Subcutaneous abdominal adipose tissue (tissue), 5 donors: Measurements from ENCODE around the gene DPF1.

ENCODE experiments used
- H3K27ac ChIP-seq: one replicate; pipeline ENCODE4 v1.7.0; 2013; ENCODE audit warnings: low read depth, mild to moderate bottlenecking, inconsistent platforms, low read length, moderate library complexity
- H3K27me3 ChIP-seq, 5 donors: one replicate each; pipeline ENCODE4 v1.7.0; 2013; ENCODE audit warnings: low read length in 5 of 5, inconsistent platforms in 1 of 5; ENCODE audit not compliant: control insufficient read depth in 5 of 5, insufficient read depth in 4 of 5
- H3K36me3 ChIP-seq, 5 donors: one replicate each; pipeline ENCODE4 v1.7.0; 2013; ENCODE audit warnings: low read length in 5 of 5; ENCODE audit not compliant: control insufficient read depth in 5 of 5, insufficient read depth in 5 of 5
- H3K4me1 ChIP-seq, 5 donors: one replicate each; pipeline ENCODE4 v1.7.0; 2013; ENCODE audit warnings: low read length in 5 of 5, mild to moderate bottlenecking in 3 of 5, moderate library complexity in 1 of 5; ENCODE audit not compliant: control insufficient read depth in 5 of 5, insufficient read depth in 5 of 5
- H3K4me3 ChIP-seq, 5 donors: one replicate each; pipeline ENCODE4 v1.7.0; 2013; ENCODE audit warnings: low read length in 5 of 5, low read depth in 1 of 5
- H3K9ac ChIP-seq, 5 donors: one replicate each; pipeline ENCODE4 v1.7.0; 2013; ENCODE audit warnings: low read length in 5 of 5, mild to moderate bottlenecking in 4 of 5, moderate library complexity in 3 of 5
- H3K9me3 ChIP-seq, 5 donors: one replicate each; pipeline ENCODE4 v1.7.0; 2013; ENCODE audit warnings: low read length in 5 of 5; ENCODE audit not compliant: control insufficient read depth in 5 of 5
- donor health status: healthy.
- donor health status: healthy.
- donor health status: healthy.
- donor health status: healthy.
- donor health status: healthy.

Gene DPF1

DNA sequence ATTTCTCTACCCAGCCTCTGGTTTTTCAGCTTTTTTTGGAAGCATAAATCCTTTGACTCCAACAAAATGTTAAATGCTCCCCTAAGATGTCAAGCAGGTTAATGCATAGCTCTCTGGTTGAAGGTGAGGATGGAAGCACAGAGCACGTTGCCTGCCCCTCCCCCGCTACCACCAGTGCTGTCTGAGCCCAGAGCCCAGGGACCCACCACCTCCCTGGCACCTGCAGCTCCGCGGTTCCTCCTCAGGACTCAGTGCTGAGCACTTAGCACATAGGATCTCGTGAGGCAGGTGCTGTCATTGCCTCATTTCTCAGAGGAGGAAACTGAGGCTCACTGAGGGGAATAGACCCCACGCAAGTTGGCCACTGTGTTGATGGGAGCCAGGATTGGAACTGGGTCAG, 48.6 kb downstream of the DPF1 start:
- Histone ChIP-seq H3K9me3 (peaks cover 4 to 14% (median 13%) of the 10 kb centered on the region in 5 donors), H3K4me3 (no peak overlapping the region), H3K9ac (no peak overlapping the region), H3K36me3 (peaks cover 0 to 8% (median 4%) of the 10 kb centered on the region in 5 donors), H3K4me1 (peaks cover 0 to 11% (median 3%) of the 10 kb centered on the region in 5 donors), H3K27ac (no peak overlapping the region), H3K27me3 (no peaks in the 10 kb centered on the region)

DNA sequence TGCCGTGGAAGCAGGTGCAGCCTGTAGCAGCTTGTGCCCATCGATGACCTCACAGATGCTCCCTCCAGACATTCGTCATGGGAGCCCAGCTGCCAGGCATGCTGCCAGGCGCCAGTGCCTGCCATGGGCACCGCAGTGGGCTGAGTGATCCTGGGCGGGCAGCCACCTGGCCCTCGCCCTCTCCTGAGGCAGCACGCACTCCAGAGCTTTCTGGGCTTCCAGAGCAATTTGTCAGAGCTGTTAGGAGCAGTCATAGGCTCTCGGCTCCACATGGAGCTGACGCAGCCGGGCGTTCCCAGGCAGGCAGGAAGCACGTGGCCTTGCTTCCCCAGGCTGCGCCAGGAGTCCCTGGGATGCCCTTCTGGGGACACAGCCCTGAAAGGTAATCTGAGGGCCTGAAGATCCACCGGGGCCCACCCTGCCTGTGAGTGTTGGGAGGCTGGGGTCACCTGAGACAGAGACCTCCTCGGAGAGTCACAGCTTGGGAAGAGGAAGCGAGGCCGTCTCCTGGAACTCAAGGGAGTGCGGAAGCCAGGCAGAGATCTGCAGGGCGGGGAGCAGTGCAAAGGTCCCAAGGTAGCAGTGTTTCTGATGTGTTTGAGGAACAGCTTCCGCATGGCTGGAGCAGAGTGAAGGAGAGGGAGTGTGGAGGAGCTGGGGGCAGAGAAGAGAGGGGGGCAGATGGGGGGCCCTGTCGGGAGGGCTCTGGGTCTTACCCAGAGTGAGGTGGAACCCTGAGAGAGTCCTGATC, 50.6 kb downstream of the DPF1 start:
- no peaks in the 10 kb centered on the region for H3K9me3 ChIP-seq
- H3K27ac ChIP-seq, result no peak overlapping the region
- H3K4me1 ChIP-seq, result peaks cover 0 to 11% (median 3%) of the 10 kb centered on the region in 5 donors
- no peak overlapping the region for H3K9ac ChIP-seq
- H3K36me3 ChIP-seq, result peaks cover 0 to 19% (median 8%) of the 10 kb centered on the region in 5 donors
- no peaks in the 10 kb centered on the region for H3K27me3 ChIP-seq
- no peak overlapping the region for H3K4me3 ChIP-seq

DNA sequence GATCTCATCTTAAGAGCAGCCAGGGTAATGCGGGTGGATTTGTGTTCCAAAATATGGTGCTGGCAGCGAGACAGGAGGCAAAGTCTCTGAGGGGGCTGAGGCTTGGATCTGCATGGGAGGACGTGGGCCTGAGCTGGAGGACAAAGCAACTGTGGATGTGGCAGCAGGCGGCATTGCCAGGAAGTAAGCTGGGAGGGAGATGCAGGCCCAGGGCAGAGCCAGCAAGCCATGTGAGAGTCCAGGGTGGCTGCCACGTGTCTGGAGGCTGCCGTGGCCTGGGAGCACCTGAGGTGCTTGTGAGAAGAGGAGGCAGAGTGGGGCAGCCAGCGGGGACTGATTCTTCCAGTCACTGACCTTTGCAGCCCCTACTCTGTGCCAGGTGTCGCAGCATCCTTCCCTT, 52.0 kb downstream of the DPF1 start:
- Histone ChIP-seq H3K27ac (no peak overlapping the region), H3K9ac (no peak overlapping the region), H3K4me1 (peaks cover 0 to 11% (median 3%) of the 10 kb centered on the region in 5 donors), H3K36me3 (peaks cover 0 to 32% (median 11%) of the 10 kb centered on the region in 5 donors), H3K4me3 (no peak overlapping the region), H3K27me3 (no peaks in the 10 kb centered on the region), H3K9me3 (no peaks in the 10 kb centered on the region)

DNA sequence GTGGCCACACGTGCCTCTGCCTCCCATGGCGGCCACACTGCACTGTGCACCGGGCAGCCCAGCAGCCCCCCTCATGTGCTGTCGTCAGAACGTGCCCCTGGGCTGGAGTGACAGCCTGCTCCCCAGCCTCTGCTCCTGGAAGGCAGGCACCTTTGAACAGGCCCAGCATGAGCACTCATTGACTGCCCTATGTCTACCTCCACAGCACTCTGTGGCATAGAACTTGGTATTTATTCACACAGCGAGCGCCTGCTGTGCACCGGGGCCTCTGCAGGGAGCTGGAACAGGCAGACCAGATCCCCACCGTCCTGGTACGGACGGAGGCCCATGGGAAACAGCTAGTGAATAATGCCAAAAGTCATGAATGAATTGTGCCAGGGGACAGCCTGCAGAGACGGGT, 53.7 kb downstream of the DPF1 start:
- peaks cover 0 to 45% (median 19%) of the 10 kb centered on the region in 5 donors for H3K36me3 ChIP-seq

DNA sequence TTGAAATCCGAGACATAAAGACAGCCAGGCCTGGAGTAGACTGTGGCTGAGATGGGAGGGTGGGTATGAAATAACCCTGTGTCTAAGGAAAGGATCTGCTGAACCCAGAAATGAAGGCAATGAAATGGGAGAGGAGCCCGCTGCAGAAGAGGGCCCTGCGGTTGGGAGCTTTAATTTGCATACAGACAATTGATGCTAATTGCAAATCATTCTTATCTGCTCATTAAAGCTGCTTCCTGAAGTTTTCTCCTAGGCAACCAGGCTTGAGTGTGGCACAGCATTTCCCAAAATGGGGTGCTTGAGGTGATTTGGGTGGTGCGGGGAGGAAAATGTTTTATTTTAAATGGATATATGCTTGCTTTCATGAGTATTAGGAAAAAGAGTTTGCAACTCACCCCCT, 55.4 kb downstream of the DPF1 start:
- Histone ChIP-seq H3K9ac (no peak overlapping the region), H3K27me3 (no peaks in the 10 kb centered on the region), H3K36me3 (peaks cover 0 to 60% (median 33%) of the 10 kb centered on the region in 5 donors), H3K9me3 (no peaks in the 10 kb centered on the region), H3K27ac (no peak overlapping the region), H3K4me3 (no peak overlapping the region), H3K4me1 (peaks cover 0 to 8% (median 3%) of the 10 kb centered on the region in 5 donors)

More for the DNA sequence above, 53.7 kb downstream of the DPF1 start:
- Histone ChIP-seq H3K4me3 (no peak overlapping the region), H3K9me3 (no peaks in the 10 kb centered on the region), H3K4me1 (peaks cover 0 to 11% (median 3%) of the 10 kb centered on the region in 5 donors), H3K27me3 (no peaks in the 10 kb centered on the region), H3K27ac (no peak overlapping the region), H3K9ac (peak overlapping the region in 1 of 5 donors; percentile 2)

DNA sequence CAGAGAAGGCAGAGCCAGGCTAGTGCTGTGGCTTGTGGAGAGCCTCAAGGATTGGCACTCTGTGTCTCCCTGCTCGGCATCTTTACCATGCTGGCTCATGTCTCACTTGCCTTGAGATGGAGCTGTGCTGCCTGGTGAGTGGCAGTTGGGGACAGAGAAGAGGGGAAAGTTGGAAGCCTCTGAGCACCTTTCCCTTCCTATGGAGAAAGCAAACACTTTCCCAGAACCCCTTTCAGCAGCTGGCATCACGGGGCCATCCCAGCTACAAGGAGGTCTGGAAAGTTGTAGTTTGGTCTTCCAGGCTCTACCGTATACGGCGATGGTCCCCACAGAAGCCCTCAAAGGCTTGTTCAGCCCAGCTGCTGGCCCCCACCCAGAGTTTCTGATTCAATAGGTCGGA, 58.7 kb downstream of the DPF1 start:
- H3K36me3 ChIP-seq, result peaks cover 0 to 71% (median 45%) of the 10 kb centered on the region in 5 donors
- no peak overlapping the region for H3K27ac ChIP-seq
- no peaks in the 10 kb centered on the region for H3K4me1 ChIP-seq

DNA sequence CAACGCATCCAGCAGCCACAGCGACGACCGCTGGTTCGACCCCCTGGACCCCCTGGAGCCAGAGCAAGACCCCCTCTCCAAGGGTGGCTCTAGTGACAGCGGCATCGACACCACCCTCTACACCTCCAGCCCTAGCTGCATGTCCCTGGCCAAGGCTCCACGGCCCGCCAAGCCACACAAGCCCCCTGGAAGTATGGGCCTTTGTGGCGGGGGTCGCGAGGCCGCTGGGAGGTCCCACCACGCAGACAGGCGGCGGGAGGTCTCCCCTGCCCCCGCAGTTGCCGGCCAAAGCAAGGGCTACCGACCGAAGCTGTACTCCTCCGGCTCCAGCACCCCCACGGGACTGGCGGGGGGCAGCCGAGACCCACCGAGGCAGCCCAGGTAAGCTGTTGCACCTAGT, 59.5 kb downstream of the DPF1 start:
- Histone ChIP-seq H3K27me3 (no peaks in the 10 kb centered on the region), H3K9me3 (peaks cover 3 to 12% (median 10%) of the 10 kb centered on the region in 5 donors), H3K36me3 (peaks cover 0 to 72% (median 45%) of the 10 kb centered on the region in 5 donors), H3K4me3 (no peak overlapping the region), H3K9ac (no peak overlapping the region), H3K4me1 (no peaks in the 10 kb centered on the region), H3K27ac (no peak overlapping the region)

More for the DNA sequence above, 58.7 kb downstream of the DPF1 start:
- Histone ChIP-seq H3K4me3 (no peak overlapping the region), H3K9ac (no peak overlapping the region), H3K9me3 (peaks cover 3 to 12% (median 10%) of the 10 kb centered on the region in 5 donors), H3K27me3 (no peaks in the 10 kb centered on the region)

DNA sequence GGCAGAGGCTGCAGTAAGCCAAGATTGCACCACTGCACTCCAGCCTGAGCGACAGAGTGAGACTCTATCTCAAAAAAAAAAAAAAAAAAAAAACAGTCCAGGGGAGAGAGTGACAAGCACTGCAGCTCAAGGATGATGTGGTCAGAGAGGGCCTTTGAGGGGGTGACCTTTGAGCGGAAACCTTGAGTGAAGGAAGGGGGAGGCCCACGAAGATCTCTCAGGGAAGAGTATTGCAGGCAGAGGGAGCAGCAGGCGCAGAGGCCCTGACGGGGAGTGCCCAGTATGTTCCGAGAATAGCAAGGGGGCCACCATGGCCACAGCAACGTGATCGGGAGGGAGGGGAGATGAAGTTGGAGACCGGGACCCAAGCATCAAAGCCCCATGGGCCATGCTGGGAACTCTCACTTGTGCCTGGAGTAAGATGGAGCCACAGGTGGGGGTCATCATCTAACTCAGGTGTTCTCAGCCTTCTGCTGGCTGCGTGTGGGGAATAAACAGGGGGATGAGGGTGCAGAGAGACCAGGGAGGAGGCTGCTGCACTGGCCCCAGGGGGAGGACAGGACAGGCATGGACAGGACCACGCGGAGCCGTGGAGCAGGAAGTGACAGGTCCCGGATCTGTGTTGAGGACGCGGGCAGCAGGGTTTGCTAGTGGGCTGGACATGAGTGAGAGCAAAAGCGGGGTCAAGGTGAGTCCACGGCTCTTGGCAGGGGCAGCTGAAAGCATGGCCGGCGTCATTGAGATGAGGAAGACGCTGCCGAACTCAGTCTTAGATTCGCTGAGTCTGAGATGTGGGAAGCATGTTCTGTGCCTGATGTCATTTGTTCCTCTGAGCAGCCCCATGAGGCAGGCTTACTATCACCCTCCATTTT, 60.4 kb downstream of the DPF1 start:
- Histone ChIP-seq H3K4me3 (no peak overlapping the region), H3K36me3 (peaks cover 0 to 72% (median 47%) of the 10 kb centered on the region in 5 donors)

DNA sequence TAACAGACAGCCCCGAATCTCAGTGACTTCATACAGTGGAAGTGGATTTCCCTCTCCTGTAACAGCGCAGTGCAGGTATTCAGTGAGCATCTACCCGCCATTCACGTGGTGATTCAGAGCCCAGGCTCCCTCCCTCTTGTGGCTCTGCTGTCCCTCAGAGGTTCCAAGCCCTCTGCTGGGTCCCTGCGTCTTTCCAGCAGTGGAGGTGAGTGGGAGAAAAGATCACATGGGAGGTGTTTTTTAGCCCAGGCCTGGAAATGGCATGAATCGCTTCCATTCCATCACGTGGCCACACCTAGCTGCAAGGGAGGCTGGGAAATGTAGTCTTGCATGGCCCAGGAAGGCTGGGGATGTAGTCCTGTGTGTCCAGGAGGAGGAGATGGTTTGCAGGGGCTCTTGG, 61.4 kb downstream of the DPF1 start:
- Histone ChIP-seq H3K4me3 (peak overlapping the region in 1 of 5 donors; percentile 11), H3K27ac (no peak overlapping the region), H3K36me3 (peaks cover 0 to 65% (median 47%) of the 10 kb centered on the region in 5 donors), H3K9me3 (peaks cover 3 to 12% (median 10%) of the 10 kb centered on the region in 5 donors), H3K9ac (no peak overlapping the region), H3K4me1 (no peaks in the 10 kb centered on the region), H3K27me3 (no peaks in the 10 kb centered on the region)

More for the DNA sequence above, 60.4 kb downstream of the DPF1 start:
- Histone ChIP-seq H3K9me3 (peaks cover 3 to 12% (median 10%) of the 10 kb centered on the region in 5 donors), H3K4me1 (no peaks in the 10 kb centered on the region), H3K27ac (no peak overlapping the region), H3K27me3 (no peaks in the 10 kb centered on the region), H3K9ac (no peak overlapping the region)

DNA sequence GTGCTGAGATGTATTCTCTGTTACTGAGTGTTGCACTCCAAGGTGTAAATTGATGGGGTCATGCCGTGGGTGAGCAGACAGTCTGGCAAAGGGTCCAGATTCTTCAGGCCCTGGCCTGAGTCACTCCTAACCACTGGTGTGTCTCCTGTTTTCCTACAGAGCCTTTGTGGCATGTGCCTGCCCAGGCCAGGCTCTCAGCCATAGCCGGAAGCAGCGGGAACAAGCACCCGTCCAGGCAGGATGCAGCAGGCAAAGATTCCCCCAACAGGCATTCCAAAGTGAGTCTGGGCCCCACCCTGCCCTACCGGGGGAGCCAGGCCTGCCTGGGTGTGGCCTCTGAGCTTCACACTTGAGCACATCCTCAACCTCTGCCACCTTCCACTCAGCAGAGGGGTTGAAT, 61.9 kb downstream of the DPF1 start:
- Histone ChIP-seq H3K27ac (no peak overlapping the region), H3K4me1 (no peaks in the 10 kb centered on the region), H3K9me3 (peaks cover 3 to 12% (median 10%) of the 10 kb centered on the region in 5 donors), H3K4me3 (peak overlapping the region in 1 of 5 donors; percentile 11), H3K36me3 (peaks cover 0 to 65% (median 49%) of the 10 kb centered on the region in 5 donors), H3K27me3 (no peaks in the 10 kb centered on the region), H3K9ac (no peak overlapping the region)
